Stimulated activated CD8-positive, alpha-beta memory T cell treated with anti-CD3 and anti-CD28 coated beads, Interleukin-4, amount 100 ng/mL, for 4 hours (primary cell): Measurements from ENCODE around the gene ATP8B4.

Experiments used
- DNase-seq, 2 donors: peaks; one replicate each; pipeline ENCODE4 v3.0.0-alpha.2; 2020; ENCODE audit warnings: low read depth in 2 of 2, low spot score in 1 of 2

ATP8B4 gene

DNA sequence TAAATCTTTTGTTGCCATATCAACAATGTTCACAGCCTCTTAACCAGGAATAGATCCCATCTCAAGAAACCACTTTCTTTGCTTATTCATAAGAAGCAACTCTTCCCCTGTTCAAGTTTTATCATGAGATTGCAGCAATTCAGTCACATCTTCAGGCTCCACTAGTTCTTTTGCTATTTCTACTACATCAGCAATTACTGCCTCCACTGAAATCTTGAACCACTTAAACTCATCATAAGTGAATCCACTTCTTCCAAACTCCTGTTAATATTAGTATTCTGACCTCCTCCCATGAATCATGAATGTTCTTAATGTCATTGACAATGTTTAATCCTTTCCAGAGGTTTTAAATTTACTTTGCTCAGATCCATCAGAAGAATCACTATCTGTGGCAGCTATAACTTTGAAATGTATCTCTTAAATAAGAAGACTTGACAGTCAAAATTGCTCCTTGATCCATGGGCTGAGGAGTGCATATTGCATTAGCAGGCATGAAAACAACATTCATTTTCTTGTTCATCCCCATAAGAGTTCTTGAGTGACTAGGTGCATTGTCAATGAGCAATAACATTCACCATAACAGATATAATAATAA lies 292.3 kb downstream of the ATP8B4 start:
- DNase-seq = no peak

DNA sequence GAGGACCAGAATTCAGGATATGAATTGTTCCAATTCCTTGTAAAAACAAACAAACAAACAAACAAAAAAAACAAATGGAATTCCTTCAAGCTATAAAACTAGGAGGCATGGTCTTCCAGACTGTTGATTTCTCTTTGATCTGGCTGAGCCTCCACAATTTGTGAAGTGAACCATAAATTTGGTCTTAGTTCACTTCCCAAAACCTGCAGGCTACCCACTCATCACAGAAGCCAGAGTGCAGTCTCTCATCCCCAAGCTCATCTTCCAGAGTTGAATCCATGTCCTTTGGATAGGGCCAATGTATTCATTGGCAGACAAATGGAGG lies 294.3 kb downstream of the ATP8B4 start:
- DNase-seq = no peak

DNA sequence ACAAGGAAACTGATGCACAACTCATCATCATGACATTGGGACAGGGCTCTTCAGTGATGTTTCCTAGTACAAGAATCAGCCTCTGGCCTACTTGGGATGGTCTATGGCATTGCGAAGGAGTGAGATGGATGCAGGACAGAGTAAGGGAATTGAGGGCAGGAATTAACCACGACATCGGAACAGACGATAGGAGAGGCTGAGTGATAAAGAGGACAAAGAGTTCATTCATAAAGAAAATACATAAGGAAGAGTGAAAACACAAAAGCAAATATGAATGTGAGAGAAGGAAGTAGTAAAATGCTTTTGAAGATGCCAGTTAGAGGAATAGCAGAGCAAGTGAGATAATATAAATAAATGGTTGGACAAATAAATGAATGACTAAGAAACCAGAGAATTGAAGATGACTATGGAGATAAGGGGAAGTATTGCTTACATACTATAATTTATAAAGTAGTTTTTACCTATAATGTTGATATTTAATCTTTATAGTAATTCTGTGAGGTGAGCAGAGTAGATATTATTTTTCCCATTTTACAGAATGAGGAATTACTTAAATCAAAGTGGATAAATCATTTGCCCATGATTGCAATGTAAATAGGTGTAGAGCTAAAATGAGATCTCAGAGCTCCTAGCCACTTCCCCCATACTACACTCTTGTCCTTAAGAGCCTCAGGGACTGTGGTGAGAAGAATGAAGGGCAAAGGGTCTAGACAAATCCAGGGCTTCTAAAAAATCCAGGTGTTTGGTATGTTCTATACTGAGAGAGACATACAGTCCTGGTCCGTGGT lies 294.9 kb downstream of the ATP8B4 start:
- no peak for DNase-seq

DNA sequence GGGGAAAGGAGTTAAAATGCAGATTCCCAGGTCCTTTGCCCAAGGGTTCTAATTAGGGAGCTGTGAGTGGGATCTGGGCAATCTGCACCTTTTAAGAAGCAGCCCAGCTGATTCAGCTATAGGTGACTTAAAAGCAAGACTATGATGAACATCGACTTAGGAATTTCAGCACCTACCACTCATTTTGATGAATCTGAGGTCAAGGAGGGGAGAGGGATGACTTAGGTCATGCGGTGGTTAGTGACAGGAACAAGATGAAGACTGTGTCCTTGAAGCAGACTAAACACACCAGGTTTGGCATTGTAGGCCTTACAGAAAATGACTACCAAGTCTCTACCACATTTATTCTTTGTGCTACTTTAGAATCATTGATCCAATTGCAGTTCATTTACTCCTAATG lies 301.9 kb downstream of the ATP8B4 start:
- DNase-seq = no peak

DNA sequence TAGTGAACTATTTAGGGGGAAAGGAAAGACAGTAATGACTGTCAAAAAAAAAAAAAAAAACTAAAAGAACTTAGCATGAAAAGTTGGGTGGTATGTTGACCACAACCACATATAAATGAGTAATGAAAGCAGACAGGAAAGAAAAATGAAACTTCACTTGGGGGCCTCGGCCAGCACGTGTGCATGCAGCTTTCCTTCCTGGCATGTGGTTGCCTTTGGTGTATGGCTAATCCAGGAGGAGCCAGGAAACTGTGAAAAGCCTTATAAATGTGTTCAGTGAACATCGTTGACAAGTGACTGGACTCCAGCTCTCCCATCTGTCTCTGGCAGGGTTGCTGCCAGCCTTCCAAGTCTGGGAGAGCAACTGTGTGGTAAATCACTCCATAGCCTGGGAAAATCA lies 303.1 kb downstream of the ATP8B4 start:
- DNase-seq = no peak

DNA sequence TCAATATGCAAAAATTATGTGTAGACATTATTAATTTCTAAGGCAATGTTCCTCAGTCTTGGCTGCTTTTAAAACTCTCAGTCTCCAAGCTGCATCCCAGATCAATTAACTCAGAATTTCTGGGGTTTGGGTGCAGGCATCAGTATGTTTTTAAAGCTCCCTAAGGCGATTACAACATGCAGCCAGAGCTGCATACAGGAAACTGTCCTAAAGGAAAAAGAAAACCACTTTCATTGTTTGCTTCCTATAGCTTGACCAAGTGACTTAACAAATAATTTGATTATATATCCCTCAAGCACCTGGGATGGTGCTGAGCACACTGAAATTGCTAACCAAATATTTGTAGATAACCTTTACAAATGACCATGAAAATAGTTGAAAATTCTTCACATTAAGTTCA lies 303.5 kb downstream of the ATP8B4 start:
- no peak for DNase-seq

DNA sequence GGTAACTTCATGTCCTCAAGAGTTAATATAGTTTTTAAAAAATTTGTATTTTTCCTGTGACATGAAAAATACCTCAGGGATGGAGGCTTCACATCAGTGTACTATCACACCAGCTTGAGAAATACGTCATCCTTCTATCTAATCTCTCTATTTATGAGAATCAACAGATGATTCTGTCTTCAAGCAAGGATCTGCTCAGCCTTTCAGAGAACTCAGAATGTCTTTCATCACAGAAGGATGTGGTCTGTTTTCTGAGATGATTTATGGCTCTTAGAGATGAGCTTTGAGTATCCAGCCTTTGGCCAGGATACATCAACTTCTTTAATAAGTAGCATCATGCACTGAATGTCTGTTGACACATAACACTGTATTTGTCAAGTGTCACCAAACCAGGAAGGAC lies 304.3 kb downstream of the ATP8B4 start:
- no peak for DNase-seq

DNA sequence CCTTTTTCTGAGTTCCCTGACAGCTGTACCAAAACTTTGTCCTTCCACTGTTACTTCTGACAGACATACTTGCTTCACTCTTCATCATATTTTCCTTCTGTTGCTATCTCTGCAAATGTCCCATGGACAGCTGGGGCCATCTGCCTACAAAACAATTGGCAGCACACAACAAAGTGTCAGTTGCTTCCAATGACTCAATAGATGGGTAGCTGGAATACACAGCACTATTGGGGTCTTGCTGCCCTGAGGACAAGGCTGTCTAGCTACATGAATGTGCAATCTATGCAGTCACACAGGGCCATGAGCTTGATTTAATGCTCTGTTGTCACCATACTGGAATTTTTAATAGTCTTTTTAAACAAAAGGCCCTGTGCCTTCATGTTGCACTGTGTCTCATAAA lies 305.4 kb downstream of the ATP8B4 start:
- DNase-seq = no peak

DNA sequence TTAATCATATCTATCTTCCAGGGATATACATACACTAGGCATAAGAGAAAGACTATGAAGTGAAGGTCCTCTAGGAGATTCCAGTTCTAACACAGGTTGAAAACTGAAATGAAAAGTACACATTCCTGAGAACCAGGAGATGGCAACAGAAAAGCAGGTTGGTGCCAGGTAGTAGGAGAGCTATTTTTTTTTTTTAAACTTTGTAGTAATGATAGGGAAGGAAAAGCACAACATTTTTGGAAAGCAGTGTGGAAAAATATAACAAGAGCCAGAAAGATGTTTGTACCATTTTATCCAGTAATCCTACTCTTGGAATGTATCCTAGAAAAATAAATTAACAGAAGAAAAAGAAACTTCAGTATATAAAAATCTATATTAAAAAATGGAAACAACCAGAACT lies 308.3 kb downstream of the ATP8B4 start:
- DNase-seq = no peak

DNA sequence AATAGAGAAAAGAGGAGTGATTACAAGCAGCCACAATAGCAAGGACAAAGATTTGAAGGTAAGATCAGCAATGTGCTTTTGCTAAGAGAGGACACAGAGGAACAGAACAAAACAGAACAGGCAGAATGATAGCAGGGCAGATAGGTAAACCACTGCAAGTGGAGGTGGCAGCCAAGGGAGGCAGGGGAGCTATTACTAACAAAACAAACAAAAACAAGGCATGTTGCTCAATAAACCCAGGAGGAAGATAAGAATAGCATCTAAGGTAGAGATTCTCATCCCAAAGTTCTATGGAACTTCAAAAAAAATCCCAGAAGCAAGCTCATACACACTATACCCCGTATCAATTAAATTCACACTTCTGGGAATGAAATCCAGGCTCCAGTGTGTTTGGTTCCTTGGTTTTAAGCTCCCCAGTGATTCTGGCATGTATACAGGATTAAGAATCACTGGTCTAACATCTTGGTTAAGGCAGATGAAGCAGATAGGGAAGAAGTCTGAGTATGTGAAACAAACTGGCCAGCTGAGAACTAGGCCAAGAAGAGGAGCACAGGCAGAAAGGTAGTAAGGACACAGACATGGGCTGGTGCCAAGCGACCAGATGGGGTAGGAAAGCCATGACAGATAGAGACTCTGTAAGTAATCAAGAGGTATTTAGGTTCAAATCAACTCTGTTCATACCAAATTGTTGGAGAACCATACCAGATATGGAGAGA lies 309.0 kb downstream of the ATP8B4 start:
- no peak for DNase-seq

DNA sequence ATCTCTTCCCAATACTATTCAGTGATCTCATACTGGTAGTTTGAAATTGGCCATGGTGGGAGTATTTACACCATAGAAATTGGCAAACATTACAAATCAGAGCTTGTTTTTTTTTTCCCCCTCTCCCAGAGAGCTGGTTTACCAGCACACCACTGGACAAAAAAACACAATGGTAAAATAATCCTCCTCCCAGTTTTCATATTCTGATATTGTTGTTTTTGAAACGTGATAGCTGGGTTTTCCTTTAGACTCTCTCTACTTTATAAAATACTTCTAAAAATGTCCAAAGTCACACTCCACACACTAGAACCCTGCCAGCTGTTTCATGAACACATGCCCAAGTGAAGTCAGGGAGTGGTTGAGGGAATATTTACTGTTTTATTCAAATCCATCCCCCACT lies 310.7 kb downstream of the ATP8B4 start:
- no peak for DNase-seq
